GM18499 (cell line): ENCODE results near the gene DENND10.
"Not testable (repeated sequence)": the region's sequence is repeated elsewhere in the genome, so short reads cannot be mapped to it uniquely, and the experiment has no call there.

Experiments used
- ATAC-seq: cut with Tn5 transposase; IDR thresholded peaks from one replicate; pipeline ENCODE4 v1.9.1; 2021; ENCODE audit warnings: moderate number of reproducible peaks; ENCODE audit not compliant: insufficient read depth, unreplicated experiment

Gene DENND10

GRCh38 chr10:119096641-119097415, 7.1 kb upstream of the DENND10 start:
- ATAC-seq: not testable (repeated sequence)

- no peak for ATAC-seq
These were observed 5.3 kb upstream of the DENND10 start for GRCh38 chr10:119098576-119098975.

- no peak for ATAC-seq
These were observed 3.3 kb upstream of the DENND10 start for GRCh38 chr10:119100434-119101238.

- ATAC-seq: no peak
These were observed 2.4 kb upstream of the DENND10 start for GRCh38 chr10:119101366-119102098.

GRCh38 chr10:119103241-119103902, 541 bp upstream of the DENND10 start:
- ATAC-seq: no peak

- no peak for ATAC-seq
These were observed 722 bp downstream of the DENND10 start for GRCh38 chr10:119104654-119105015.

- no peak for ATAC-seq
These were observed 1.2 kb downstream of the DENND10 start for GRCh38 chr10:119105155-119105554.

GRCh38 chr10:119105899-119106298, 2.0 kb downstream of the DENND10 start:
- ATAC-seq: not testable (repeated sequence)

- ATAC-seq: not testable (repeated sequence)
These were observed 3.2 kb downstream of the DENND10 start for GRCh38 chr10:119107106-119107505.

GRCh38 chr10:119107771-119108170, 3.9 kb downstream of the DENND10 start:
- ATAC-seq: not testable (repeated sequence)

- no peak for ATAC-seq
These were observed 8.1 kb downstream of the DENND10 start for GRCh38 chr10:119112056-119112455.

GRCh38 chr10:119113751-119114732, 10.1 kb downstream of the DENND10 start:
- no peak for ATAC-seq

GRCh38 chr10:119115926-119116325, 12.0 kb downstream of the DENND10 start:
- no peak for ATAC-seq

GRCh38 chr10:119116326-119116951, 12.5 kb downstream of the DENND10 start:
- ATAC-seq: no peak

GRCh38 chr10:119118231-119118630, 14.3 kb downstream of the DENND10 start:
- ATAC-seq: no peak

GRCh38 chr10:119119400-119119799, 15.5 kb downstream of the DENND10 start:
- no peak for ATAC-seq

GRCh38 chr10:119120413-119120867, 16.5 kb downstream of the DENND10 start:
- peak; percentile 88 for ATAC-seq

- ATAC-seq: no peak
These were observed 17.0 kb downstream of the DENND10 start for GRCh38 chr10:119120875-119121274.

- no peak for ATAC-seq
These were observed 22.0 kb downstream of the DENND10 start for GRCh38 chr10:119125942-119126341.
